ENCODE data around the gene PAQR5.
"Not testable (repeated sequence)": the region's sequence is repeated elsewhere in the genome, so short reads cannot be mapped to it uniquely, and the experiment has no call there.

Gene PAQR5

DNA sequence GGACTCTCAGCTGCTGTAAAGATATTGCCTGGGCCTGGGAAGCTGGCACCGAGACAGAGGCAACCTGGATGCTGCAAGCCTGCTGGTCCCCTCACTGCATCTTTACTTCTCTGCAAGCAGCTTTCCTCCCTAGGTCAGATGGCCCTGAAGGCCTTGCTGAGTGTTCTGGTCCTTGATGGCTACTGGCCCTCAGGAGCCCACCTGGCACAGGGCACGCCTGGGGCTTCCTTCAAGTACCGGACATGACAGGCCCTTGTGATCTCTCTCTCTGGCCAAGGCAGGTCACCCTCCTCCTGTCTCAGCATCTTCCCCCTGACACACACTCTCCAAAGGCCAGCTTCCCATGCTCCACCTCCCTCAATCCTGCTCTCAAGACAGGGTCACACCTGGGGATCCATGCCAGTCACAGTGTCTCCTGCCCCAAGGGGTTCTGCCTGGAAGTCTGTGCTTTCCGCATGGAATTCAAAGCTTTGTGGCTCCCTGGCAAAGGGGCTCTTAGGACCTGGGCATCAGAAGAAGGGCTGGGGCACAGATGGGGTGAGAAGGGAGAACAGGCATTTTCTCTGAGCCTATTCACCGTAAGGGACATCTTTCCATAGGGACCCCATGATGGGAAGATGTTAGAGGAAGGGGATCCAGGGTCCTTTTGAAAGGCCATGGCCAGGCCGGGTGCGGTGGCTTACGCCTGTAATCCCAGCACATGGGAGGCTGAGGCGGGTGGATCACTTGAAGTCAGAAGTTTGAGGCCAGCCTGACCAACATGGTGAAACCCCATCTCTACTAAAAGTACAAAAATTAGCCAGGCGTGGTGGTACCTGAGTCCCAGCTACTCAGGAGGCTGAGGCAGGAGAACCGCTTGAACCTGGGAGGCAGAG is 4.7 kb upstream of the PAQR5 start:
- DNase-seq: no peak

DNA sequence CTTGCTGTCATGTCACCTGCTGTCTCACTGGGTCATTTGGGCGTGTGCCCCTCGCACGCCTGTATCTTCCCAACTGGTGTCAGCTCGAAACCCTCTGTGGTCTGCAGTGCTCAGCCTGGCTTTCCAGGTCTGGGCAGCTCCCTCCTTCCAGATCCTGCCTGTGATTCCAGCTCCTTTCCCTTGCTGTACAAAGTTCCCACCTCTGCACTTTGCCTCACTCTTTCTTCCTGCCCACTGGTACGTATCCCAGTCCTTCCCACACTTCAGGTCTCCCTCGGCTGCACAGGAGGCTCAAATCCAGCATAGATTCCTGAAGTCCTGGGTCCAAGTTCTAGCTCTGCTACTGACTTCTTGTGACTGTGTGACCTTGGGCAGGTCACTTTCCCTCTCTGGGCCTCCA is 2.1 kb upstream of the PAQR5 start:
- DNase-seq: no peak

DNA sequence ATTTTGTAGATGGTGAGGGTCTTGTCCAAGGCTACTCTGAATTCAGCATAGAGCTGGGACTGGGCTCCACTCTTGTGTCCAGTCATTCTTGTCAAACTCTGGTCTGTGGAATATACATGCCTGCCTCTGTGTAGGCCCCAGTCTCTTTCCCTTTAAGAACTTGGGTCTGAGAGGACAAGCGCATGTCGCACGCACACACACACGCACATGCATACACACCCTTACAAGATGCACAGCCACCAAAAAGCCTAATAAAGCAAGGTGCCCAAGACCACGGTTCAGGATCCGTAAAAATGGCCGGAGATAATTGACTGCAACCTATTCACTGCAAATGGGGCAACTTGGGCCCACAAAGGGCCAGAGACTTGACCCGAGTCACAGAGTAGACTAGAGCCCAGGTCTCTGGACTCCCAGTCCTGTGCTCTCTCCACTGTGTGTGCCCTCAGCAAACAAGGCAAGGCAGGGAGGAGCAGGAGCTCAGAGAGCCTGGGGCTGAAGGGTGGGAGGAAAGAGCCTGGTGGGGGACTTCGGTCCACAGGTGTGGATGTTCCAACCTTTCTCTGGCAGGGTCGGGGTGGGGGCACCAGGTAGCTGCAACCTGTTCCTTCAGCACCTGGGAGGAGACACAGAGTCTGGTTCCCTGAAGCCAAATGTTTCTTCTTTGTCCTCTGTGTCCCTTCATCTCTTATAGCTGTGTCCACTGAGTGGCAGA is 914 bp upstream of the PAQR5 start:
- no peak for DNase-seq

DNA sequence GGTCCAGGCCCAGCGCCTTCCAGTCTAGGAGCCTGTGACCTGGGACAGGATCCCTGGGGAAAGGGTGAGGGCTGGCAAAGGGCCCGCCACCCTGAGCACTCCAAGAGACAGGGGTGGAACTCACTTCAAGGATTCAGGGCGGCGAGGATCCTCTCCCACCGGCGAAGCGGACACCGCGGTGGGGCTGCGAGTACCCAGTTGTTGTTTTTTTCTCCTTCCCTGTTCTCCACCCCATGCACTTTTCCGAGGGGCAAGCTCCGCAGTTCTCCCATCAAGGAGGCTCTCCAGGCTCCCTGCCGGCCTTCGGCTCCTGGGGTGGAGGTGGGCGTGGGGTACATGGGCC is 387 bp upstream of the PAQR5 start:
- no peak for DNase-seq

DNA sequence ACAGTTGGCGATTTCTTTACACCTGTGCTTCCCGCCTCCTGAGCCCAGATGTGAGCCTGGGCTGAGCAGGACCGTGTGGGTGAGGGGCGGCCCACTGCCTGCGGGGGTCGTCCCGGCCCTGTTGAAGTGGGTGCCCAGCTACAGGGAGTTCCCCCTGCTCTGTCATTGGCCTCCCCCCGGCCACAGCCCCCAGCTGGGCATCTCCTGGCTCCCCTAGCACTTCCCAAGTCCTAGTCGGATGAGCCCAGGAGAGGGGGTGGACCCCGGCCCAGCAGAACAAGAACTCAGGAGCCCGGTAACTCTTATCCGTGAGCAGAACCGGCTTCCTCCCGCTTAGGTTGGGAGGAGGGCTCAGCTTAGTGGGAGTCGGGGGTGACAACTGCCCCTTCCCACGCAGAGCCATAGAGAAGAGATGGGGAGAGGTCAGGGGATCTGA is 757 bp downstream of the PAQR5 start:
- DNase-seq: no peak

DNA sequence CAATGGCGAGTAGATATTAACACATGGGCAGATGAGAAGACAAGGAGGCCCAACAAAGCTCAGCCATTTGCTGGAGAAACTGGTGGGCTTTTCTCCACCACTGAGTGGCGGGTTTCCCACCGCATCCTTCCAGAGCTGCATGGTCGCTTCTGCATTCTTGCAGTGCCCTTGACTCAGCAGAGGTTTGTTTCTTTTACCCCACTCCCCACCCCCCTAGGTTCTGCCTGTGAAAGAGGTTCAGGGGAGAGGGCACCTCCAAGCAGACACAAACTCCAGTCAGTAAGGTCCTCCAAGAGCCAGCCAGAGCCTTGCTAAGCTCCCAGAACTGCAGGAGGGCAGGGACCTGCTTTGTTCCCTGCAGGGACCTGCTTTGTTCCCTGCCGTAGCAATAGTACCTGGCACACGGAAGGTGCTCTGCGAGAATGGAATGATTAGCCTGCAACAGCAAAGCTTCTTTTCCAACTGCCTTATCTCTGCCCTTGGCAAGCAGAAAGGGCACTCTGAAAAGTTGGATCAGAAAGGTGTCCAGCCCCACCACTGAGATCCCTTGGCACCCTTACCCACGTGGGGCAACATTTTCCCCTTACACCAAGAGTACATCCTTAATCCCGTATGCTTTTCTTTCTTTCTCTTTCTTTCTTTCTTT is 1.4 kb downstream of the PAQR5 start:
- DNase-seq: no peak

DNA sequence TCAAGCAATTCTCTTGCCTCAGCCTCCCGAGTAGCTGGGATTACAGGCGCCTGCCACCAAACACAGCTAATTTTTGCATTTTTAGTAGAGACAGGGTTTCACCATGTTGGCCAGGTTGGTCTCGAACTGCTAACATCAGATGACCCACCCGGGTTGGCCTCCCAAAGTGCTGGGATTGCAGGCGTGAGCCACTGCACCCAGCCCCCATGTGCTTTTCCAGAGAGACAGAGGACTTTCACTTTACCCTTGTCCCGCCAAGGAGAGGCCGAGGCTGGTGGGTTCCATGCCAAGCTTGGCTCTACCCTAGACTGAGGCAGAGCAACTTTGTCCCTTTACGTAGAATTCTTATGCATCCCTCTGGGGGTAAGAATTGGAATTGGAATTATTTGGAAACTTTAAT is 2.4 kb downstream of the PAQR5 start:
- not testable (repeated sequence) for DNase-seq

DNA sequence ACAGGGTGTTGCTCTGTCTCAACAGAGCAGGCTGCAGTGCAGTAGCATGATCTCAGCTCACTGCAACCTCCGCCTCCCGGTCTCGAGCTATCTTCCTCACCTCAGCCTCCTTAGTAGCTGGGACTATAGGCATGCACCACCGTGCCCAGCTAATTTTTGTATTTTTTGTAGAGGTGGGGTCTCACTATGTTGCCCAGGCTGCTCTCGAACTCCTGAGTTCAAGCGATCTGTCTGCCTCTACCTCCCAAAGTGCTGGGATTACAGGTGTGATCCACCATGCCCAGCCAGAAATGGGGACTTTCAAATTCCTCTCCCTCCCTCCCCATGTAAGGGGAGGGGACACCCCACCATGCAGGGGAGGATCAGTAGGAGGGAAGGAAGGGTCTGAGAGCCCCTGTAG is 3.4 kb downstream of the PAQR5 start:
- DNase-seq: not testable (repeated sequence)

DNA sequence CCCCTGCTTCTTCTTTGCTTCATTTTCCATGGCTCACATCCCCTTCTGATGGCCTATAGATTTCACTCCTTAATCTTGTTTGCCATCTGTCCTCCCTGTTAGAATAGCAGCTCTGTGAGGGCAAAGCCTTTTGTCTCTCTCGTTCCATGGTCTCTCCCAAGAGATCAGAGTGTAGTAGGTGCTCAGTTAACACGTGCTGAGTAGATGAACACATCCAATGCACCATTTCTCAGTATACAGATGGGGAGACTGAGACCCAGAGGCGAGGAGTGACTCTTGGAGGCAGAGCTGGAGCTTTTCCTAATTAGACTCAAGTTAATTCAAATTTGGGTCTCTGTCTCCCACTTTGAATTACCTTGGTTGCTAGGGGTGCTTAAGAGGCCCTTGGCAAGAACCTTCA is 4.2 kb downstream of the PAQR5 start:
- no peak for DNase-seq

DNA sequence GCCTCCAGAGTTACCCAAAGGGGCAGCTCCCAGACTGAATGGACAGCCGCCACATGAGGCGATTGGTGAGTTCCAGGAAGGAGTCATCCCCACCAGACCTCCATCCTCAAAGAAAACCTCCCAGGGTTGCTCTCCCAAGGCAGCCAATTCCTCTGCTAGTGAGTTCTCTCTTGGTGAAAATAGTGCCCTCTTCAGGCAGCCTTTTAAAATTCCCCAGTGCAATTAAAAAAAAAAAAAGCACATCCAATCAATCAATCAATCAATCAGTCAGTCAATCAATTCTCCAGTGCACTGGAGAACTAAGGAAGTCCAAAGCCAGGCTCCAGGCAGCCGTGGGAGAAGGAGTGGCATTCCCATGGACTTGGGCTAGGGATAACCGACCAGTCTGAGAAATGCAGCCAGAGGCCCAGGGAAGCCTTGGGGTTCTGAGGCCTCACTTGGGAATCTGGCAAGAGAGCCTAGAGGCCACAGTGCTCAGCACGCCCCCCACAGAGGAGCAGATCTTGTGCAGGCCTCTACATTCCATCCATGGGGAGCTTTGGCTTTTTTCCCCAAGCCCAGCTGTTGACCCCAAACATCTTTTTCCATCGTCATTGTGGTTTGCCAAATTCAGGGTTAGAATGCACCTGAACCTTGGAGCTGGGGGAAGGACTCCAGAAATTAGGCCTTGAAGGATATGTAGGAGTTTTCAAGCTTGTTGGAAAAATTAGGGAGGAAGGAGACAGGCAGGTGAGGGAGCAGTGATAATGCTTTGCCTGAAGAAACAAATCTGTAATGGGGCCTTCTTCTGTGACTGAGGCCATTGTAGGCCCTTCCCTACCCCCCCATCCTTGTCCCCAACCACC is 4.8 kb downstream of the PAQR5 start:
- DNase-seq: no peak

DNA sequence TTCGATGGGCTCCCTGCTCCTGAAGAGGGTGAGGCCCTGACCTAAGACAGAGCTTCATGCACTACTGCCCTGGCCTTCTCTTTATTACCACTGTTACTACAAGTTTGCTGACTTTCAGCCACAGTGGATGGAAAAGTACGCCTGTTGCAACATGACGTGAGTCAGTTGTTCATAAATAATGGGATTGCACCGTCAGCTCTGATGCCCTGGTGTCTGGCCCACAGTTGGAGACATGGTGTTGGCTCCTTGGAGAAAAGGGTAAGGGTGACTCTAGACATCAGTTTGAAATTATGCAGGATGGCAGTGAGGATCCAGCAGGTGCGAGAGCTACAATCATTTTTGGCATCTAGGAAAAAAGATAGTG is 5.5 kb downstream of the PAQR5 start:
- no peak for DNase-seq

DNA sequence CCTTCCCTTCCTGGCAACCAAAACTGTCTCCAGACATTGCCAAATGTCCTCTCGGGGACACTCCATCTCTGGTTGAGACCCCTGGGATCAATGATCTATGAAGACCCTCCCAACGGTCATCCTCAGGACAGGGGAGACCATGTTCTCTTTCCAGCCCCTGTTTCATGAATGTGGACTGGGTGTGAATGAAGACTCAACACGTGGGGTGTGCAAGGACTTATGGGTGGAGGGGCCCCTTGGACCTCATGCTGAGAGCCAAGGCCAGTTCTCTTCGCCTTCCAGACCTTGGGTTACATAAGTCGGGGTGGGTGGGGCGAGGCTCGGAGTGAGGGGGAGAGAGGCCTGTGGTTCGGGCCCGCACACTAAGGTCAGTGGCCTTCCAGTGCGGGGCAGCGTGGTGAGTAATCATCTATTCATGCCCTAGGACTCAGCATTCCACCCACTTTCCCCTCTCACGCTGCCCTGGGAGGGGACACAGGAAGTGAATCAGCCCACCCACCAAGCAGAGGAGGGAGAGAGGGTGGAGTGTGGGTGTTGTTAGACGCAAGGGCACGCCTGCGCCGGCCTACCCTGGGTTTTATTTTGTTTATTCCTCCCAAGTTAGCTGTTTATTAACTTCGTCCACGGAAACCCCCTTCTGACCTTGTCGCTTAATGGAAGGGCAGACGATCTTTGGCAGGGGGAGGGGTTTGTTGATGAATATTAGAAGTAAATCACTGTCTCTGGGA is 6.7 kb downstream of the PAQR5 start:
- no peak for DNase-seq

DNA sequence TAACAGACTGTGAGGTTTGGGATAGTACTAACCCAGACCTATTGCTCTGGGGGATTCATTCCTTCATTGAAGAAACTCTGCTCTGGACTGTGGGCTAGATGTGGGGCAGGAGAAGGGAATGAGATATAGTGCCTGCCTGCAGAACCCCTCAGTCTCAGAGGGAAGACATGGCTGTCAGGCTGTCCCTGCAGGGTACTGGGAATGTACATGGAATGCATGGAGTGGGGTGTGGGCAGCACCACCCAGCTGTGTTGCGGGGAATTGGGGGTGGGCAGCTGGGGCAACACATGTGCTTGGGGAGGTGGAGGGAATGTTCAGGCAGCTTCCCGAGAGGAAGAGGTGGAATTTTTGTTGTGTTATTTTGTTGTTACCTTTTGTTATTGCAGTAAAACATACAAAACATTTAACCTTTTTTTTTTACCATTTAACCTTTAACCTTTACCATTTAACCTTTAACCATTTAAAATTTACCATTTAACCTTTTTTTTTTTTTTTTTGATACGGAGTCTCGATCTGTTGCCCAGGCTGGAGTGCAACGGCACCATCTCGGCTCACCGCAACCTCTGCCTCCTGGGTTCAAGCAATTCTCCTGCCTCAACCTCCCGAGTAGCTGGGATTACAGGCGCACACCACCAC is 7.3 kb downstream of the PAQR5 start:
- no peak for DNase-seq

DNA sequence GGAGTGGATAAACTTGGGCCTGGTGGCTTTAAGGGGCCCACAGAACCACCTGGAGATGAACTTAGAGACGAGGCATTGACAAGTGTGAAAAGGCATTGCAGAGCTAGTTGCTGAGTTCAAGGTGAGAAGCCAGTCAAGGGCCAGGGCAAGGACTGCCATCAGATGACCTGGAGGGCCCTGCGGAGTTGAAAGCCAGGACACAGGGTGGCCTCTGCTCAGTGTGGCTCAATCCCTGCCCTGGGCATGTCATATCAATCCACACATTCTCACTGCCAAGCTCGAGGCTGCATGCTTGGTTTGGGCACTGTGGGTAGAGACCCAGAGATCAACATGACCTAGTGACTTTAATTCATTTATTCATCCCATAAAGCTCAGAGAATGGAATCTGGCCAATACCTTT is 9.2 kb downstream of the PAQR5 start:
- DNase-seq: no peak

DNA sequence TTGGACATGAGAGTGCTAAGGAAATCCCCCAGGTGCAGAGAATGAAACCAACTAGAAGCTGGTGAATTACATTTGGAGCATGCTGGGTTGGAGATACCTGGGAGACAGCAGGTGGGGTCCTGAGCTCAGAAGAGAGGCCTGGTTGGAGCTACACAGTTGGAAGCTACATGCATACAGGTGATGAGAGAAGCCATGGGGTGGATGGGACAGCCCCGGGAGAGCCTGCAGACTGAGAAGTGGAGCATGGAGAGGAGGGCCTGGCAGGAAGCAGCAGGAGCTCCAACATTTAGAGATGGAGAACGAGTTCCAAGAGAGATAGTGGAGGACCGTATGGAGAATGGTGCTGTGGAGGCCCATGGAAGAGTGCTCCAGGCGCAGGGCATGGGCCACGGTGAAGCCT is 10.2 kb downstream of the PAQR5 start:
- DNase-seq: no peak

DNA sequence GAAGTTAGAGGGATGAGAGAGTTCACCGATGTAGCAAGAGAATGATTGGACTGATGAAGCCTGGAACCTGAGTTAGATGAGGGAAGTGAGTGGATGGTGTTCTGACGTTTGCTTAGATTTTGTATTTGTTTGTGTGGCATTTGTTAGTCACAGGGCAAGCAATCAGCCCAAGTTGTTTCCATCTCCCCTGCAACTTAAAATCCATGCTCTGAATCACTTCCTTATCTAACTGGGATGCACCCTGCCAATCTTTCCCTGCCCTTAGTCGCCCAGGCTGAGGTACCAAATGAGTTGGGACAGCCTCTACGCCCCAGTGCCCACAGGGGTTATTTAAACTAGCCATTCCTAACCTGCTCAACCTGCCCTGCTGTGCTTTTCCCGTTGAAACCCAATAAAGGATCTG is 12.6 kb downstream of the PAQR5 start:
- no peak for DNase-seq

DNA sequence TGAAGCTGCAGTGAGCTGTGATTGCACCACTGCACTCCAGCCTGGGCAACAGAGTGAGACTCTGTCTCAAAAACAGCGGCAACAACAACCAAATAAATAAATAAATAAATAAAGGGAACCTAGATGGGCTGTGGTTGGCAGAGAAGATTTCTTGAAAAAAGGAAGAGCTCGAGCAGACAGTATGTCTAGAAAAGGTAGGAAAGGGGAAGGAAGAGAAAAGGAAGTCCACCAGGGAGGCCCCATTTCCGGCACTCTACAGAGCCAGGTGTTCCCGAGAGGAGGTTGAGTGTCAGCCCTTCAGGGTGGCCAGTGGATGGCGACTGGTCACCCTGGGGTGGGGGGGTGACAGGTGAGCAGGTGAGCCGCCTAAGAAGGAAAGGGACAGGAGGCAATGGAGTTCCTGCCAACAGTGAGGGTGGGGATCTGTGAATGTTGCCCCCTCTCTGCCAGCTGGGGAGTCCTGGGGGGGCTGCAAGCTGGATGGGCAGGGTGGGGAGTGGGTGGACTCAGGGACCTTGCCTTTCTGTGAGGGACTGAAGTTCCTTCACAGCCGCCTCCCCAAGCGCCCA is 14.8 kb downstream of the PAQR5 start:
- peak in 1 of 2 donors; percentile 2 for DNase-seq

DNA sequence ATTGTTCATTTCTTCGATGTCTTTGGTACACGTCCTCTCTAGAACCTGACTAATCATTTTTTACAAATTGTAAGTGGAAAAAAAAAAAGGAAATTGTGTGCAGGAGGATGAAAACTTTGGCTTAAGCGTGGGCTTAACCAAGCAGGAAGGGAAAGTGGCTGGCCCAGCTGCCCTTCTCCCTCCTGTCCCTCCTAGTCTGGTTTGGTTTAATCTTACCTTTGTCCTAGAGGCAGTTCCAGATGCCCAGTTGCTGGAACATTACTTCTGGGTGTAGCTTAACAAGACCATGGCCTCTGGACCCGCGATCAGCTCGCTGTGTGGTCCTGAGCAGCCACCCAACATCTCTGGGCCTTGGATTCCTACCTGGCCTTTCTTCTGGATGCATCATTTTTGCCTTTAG is 15.4 kb downstream of the PAQR5 start:
- DNase-seq: no peak

DNA sequence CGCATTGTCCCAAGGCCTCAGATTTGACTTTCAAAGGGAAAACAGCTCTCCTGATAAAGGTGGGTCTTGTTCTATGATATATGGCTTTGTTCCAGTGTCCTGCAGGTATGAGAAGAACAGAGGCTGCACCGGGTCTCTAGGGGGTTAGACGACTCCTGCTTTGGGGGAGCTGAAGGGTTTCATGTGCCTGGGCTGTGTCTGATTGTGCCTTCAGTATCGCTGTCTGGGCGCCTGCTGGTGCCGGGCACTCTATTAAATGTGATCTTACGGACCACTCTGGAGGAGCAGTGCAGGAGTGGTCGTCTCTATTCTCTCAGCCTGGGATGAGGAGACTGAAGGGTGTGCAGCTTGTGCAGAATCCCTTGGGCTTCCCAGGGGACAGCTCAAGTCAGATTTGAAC is 16.0 kb downstream of the PAQR5 start:
- no peak for DNase-seq

DNA sequence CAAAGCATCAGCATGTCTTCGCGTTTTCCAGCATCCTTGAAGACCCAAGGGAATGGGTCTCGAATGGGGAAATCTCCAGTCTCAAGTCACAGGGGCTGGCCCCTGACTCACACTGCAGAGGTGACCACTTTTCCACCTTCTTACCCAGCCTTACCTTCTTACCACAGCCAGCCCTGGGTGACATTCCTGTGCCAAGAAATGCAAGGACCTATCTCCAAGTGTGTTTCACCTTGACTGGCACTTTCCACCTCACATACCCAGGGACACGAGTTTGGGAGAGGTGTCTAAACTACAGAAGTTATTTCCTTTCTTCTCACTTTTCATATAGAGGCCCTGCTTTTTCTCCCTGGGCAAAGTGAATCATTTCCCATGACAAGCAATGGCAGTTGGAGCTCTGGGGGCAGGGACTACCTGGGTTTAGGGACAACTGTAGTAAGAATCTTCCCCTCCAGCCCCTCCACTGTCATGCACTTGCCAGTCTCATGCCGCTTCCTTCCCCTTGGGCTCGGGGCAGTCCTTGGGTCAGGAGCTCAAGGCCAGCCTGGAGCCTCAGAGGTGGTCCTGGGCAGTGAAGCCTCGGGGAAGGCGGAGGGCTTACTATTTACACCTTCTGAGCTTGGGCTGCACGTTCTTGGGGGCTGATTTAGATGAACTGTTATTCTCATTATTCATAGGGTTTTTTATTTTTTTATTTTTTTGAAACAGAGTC is 16.8 kb downstream of the PAQR5 start:
- DNase-seq: no peak

DNA sequence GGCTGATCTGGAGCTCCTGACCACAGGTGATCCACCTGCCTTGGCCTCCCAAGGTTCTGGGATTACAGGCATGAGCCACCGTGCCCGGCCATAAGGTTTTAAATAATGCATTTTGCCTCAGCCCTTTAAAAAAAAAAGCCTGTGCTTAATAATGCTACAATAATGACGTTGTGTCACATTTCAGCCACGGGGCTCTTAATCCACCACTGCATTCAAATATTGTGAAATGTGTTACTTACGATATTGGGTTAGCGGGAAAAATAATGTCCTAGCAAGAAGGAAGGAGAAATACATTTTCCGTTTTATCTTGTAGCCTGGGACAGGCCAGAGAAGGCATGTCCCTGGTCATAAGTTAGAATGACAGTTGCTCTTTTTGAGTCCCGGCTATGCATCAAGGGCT is 17.6 kb downstream of the PAQR5 start:
- no peak for DNase-seq

All from hippocampal formation (tissue), 2 donors.